AG04450 (cell line): ENCODE measurements around the gene RBM42. TPM values are rescaled to one million over a fixed set of nuclear protein-coding genes. Genes with fewer than 3 reads are reported as not detected.

ENCODE experiments used
- CTCF ChIA-PET: fragments of 300-600, 350-600 bp; formaldehyde crosslinking; extraction: SDS; loops from one replicate; lab custom pipeline; 2022; ENCODE audit warnings: antibody characterized with exemption, inconsistent platforms; lab: Charles Lee
- POLR2A ChIA-PET: fragments of 350-600 bp; formaldehyde crosslinking; extraction: SDS; loops from one replicate; lab custom pipeline; 2021; ENCODE audit warnings: antibody characterized with exemption, inconsistent platforms; lab: Yijun Ruan, JAX
- DNase-seq: peaks from one replicate; pipeline ENCODE4 v3.0.0-alpha.2; 2011; ENCODE audit warnings: low read depth, low spot score
- H3K27ac ChIP-seq: one replicate; pipeline ENCODE4 v1.5.1; 2012; ENCODE audit warnings: low read depth, low read length, control low read depth
- H3K27me3 ChIP-seq: one replicate; pipeline ENCODE4 v1.6.0; 2012; ENCODE audit warnings: low read length; ENCODE audit not compliant: control insufficient read depth, insufficient read depth
- H3K4me3 ChIP-seq: 2 replicates; pipeline ENCODE4 v1.5.1; 2011; ENCODE audit warnings: mild to moderate bottlenecking, low read depth, low read length, control low read depth
- H3K9me3 ChIP-seq: 2 replicates; pipeline ENCODE4 v1.5.1; 2012; ENCODE audit warnings: low read length; ENCODE audit not compliant: control insufficient read depth, insufficient read depth
- CTCF ChIP-seq: IDR thresholded peaks from 2 replicates; pipeline ENCODE4 v1.5.1; 2011; ENCODE audit warnings: low read depth, low read length, control low read depth, inconsistent platforms
- polyA plus RNA-seq: library from polyadenylated mRNA; depleted of rRNA; stranded (reverse); fragments of >200 nt; gene quantifications from 2 replicates; pipeline ENCODE4 v1.2.3, GENCODE V29; 2011

Gene RBM42
- polyA plus RNA-seq, 1 experiment = 33.4 TPM

GRCh38 chr19:35661995-35662340 lies 33.1 kb downstream of the RBM42 start:
- H3K27ac ChIP-seq = no peak overlapping the region
- no peaks in the 10 kb centered on the region for H3K9me3 ChIP-seq
- ChIA-PET CTCF (interaction anchor here (0.6 to 1.0 kb wide), 3 partner anchors 33 to 158 kb away, joined by 3 read pairs; no protein-coding TSS in a partner anchor), POLR2A (no interaction called here)
- no peak for TF ChIP-seq CTCF
- H3K27me3 ChIP-seq = no peaks in the 10 kb centered on the region
- no peak for DNase-seq
- H3K4me3 ChIP-seq = no peak overlapping the region

GRCh38 chr19:35663981-35664380 lies 35.1 kb downstream of the RBM42 start:
- H3K27me3 ChIP-seq = no peaks in the 10 kb centered on the region
- POLR2A ChIA-PET = no interaction called here
- CTCF ChIA-PET = interaction anchor here (0.8 to 1.1 kb wide), 2 partner anchors 17 to 156 kb away, joined by 3 to 8 read pairs; no protein-coding TSS in a partner anchor
- no peak for DNase-seq
- no peak for TF ChIP-seq CTCF
- H3K4me3 ChIP-seq = no peak overlapping the region
- no peaks in the 10 kb centered on the region for H3K9me3 ChIP-seq
- no peak overlapping the region for H3K27ac ChIP-seq

- POLR2A ChIA-PET = no interaction called here
- peaks cover 6% of the 10 kb centered on the region for H3K27me3 ChIP-seq
- DNase-seq = no peak
- no peak overlapping the region for H3K4me3 ChIP-seq
- H3K27ac ChIP-seq = no peak overlapping the region
- TF ChIP-seq CTCF = no peak
- CTCF ChIA-PET = interaction anchor here (0.8 kb wide), 1 partner anchor 16 kb away, joined by 3 read pairs; no protein-coding TSS in a partner anchor
- H3K9me3 ChIP-seq = no peaks in the 10 kb centered on the region
Observed at GRCh38 chr19:35665157-35665556, 36.3 kb downstream of the RBM42 start.

- CTCF ChIA-PET = no interaction called here
Observed at GRCh38 chr19:35665604-35666003, 36.8 kb downstream of the RBM42 start.

More at GRCh38 chr19:35665604-35666003, 36.8 kb downstream of the RBM42 start:
- H3K9me3 ChIP-seq = no peaks in the 10 kb centered on the region
- no peak for DNase-seq
- H3K4me3 ChIP-seq = no peak overlapping the region
- TF ChIP-seq CTCF = no peak
- peaks cover 6% of the 10 kb centered on the region for H3K27me3 ChIP-seq
- no peak overlapping the region for H3K27ac ChIP-seq
- POLR2A ChIA-PET = no interaction called here
